ENCODE measurements around the gene MMP14. TPM values are rescaled to one million over a fixed set of nuclear protein-coding genes. Genes with fewer than 3 reads are reported as not detected.
"Not testable (repeated sequence)": the region's sequence is repeated elsewhere in the genome, so short reads cannot be mapped to it uniquely, and the experiment has no call there.

MMP14 gene
- polyA plus RNA-seq, 1 donor = 157 TPM

- no peak for DNase-seq (ENCODE audit: low read depth)
Observed at GRCh38 chr14:22814373-22814772, 22.0 kb upstream of the MMP14 start.

- DNase-seq (ENCODE audit: low read depth) = no peak
Observed at GRCh38 chr14:22814941-22815713, 21.3 kb upstream of the MMP14 start, which contains the start of gene SLC7A7. TSS of gene SLC7A7 (minus strand) at chr14:22815435. CDS start at chr14:22813398, 2,037 bp downstream.

GRCh38 chr14:22819151-22819988, 17.0 kb upstream of the MMP14 start:
- DNase-seq (ENCODE audit: low read depth) = no peak

DNA sequence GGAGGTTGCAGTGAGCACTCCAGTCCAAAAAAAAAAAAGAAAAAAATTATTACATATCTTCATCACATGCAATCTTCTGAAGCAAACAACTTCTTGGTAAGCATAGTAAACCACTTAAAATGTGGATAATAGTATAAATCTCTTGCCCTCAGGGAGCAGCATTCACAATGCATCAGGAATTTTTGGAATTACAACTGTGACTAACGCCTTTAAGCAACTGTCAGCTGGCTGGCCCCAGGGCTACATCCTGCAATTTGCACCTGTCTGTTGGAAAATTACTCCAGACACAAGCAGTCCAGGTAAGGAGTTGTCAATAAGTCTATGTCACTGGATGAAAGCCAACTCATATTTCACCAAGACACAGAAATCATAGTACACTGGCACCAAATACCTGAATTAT, 15.7 kb upstream of the MMP14 start:
- no peak for DNase-seq (ENCODE audit: low read depth)

DNA sequence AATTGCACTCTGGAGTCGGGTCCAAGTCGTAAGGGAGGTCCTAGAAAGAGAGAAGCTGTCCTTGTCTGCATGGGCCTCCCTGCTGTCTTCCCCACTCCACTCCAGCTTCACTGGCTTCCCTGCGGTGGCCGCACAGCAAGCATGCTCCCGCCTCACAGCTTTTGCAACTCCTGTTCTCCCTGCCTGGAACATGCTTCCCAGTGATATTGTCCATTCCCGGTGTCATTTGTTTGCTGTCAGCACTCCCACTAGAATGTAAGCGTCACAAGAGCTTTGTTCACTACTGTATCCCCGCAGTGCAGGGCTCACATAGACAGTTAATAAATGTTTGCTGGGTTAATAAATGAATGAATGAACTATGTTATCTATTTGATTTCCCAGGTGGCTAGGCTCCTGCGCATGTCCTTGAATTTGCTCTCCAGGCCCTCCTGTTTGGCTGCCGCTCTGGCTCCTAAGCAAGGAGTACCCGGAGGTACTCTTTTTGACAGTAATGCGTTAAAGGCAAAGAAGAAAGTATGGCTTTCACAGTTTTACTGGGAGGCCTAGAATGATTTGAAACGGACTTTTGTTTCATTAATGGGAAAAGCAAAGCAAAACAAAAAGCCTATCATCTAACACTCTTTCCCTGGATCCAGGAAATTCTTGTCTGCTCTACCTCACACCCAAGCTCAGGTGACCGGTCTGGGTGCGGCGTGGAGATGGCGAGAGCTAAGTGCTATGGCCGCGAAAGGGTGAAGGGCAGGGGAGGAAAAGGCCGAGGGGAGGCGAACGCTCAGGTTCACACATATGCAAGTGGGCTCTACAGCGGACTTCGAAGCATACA, 15.0 kb upstream of the MMP14 start:
- no peak for DNase-seq (ENCODE audit: low read depth)

DNA sequence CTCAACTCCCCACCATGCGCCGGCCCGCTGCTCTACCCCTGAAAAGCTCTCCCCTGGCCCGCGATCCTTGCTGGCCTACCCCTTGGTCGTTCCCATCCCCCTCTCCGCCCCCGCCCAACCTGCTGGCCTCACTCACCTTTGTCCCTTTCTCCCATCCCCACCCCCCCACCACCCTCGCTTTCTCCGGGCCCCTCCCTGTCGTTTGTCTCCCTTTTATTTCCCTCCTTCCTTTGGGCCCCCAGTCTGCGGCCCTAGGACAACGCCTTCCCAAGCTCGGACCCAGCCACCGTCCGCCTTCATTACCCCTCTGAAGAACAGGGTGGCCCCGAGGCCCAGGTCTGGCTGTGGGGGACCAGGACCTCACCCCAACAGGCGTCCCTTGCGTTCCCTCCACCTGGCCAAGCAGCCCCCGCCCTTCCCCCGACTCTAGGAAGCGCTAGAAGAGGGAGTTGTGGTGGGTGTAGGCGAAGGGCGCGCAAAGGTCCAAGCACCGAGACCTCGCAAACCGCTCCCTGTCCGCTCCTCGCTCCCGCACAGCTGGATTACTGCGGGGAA, 14.3 kb upstream of the MMP14 start:
- DNase-seq (ENCODE audit: low read depth) = no peak

DNA sequence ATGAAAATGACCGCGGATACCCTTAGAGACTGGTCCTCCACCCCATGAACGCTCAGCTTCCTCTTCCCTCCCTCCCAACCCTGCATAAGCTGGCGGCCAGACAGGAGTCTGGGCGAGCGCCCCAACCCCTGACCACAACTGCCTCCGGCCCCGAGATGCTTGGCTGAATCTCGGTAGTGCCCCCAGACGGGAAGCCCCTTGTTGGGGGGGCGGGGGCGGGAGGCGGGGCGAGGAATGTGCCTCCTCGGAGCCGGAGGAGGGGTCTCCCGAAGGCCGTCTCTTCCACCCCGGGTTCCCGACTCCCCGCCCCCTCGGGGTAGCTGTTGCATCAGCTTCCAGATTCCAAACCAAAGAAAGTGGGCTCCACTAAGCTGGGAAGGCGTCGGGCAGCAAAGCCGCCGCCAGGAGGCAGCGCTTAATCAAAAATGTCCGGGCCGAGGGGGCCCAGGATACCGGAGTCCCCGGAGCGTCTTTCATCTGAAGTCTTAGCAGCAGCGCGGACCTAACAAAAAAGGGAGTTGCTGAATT, 13.8 kb upstream of the MMP14 start:
- DNase-seq (ENCODE audit: low read depth) = peak; percentile 76

DNA sequence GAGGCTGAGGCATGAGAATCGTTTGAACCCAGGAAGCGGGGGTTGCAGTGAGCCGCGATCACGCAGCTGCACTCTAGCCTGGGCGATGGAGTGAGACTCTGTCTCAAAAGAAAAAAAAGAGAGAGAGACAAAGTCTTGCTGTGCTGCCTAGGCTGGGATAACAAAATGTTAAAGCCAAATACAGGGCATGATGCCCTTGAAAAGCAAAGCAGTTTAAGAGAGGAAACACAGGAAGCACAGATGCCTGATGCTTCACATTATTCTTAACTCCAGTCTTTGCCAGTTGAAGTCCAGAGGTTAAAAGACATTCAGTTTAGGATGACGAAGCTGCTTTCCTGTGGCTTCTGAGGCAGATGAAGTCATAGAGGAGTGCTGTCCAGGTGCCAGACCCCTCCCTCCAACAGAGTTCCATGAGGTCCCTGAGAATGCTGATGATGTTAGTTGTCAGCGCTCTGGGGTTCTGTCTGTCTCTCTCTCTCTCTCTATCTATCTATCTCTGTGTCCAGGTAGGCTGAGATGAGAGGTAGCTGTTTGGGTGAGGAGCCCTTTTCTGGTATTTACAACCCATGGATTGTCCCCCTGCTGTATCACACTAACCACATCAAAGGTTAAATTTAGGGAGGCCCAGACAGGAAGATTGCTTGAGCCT, 11.6 kb upstream of the MMP14 start:
- no peak for DNase-seq (ENCODE audit: low read depth)

DNA sequence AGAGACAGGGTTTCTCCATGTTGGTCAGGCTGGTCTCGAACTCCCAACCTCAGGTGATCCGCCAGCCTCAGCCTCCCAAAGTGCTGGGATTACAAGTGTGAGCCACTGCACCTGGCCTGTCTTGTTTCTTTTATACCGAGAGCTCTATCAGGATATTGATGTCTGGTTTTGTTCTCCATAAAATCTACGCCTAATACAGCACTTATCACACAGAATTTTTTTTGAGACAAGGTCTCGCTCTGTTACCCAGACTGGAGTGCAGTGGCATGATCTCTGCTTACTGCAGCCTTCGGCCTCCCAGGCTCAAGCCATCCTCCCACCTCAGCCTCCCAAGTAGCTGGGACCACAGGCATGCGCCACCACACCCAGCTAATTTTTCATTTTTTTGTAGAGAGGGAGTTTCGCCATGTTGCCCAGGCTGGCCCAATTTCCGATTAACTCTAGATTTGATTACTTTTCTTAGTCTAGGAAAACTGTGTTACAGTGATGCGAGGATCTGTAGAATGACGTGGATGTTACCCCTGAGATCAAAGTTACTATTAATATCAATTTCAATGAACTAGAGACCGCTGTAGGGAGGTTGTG, 7.2 kb upstream of the MMP14 start:
- not testable (repeated sequence) for DNase-seq (ENCODE audit: low read depth)

DNA sequence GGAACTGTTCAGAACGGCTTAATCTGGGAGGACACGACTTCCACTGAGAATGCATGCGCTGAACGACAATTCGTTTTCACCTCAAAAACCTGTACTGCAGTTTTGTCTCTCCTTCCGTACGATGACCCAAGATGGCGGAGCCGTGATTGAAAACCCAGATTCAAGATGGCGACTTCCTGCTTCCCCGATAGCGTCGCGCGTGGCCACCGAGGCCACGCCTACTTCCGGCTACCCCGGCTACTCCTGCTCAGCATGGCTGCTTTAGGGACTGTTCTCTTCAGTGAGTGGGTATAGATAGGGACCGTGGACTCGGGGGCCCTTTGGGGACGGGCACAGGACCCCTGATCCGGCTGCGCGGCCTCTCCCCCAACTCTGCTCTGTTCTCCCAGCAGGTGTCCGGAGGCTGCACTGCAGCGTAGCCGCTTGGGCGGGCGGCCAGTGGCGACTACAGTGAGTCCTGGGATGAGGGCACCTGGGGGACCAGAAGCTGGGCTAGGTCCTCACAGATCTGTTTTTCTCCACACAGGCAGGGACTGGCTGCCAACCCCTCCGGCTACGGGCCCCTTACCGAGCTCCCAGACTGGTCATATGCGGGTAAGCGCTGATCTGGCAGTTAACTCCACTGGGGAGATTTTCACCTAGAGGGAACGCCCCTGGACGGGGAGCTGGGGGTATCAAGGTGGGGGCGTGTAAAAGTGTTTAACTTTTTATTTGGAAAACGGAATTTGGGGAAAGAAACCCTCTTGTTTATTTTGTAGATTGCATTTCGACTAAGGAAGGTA, 6.5 kb upstream of the MMP14 start, which contains the start of gene MRPL52:
Gene MRPL52, plus strand, starts transcription at position 227 of the 782 bp plus-strand sequence. Its CDS starts 26 bp downstream, at position 253.
- DNase-seq (ENCODE audit: low read depth) = peak; percentile 95

GRCh38 chr14:22830443-22831010, 5.9 kb upstream of the MMP14 start:
- DNase-seq (ENCODE audit: low read depth) = no peak

GRCh38 chr14:22835505-22835904, 880 bp upstream of the MMP14 start:
- no peak for DNase-seq (ENCODE audit: low read depth)

- DNase-seq (ENCODE audit: low read depth) = no peak
Observed at GRCh38 chr14:22837114-22837749, 847 bp downstream of the MMP14 start.

- DNase-seq (ENCODE audit: low read depth) = no peak
Observed at GRCh38 chr14:22837750-22838538, 1.6 kb downstream of the MMP14 start.

DNA sequence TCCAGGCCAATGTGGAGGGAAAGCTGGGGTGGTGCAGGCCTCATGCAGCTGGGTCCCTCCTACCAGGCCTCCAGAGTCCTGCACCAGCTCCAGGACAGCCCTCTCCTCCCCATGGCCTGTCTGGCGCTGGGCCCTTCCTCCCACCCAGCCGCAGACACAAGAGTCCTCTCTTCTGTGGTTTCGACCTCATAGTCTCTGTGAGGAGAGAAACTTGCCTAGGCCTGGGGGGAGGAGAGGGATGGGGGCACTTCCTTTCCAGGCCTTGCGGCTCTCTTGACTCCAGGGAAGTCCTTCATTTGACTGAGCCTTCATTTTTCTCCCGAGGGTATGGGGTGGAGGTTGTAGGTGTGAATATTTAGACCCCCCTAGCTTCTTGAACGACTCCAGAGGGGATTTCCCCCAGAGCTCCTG, 2.3 kb downstream of the MMP14 start:
- no peak for DNase-seq (ENCODE audit: low read depth)

GRCh38 chr14:22839159-22839779, 2.9 kb downstream of the MMP14 start:
- no peak for DNase-seq (ENCODE audit: low read depth)

DNA sequence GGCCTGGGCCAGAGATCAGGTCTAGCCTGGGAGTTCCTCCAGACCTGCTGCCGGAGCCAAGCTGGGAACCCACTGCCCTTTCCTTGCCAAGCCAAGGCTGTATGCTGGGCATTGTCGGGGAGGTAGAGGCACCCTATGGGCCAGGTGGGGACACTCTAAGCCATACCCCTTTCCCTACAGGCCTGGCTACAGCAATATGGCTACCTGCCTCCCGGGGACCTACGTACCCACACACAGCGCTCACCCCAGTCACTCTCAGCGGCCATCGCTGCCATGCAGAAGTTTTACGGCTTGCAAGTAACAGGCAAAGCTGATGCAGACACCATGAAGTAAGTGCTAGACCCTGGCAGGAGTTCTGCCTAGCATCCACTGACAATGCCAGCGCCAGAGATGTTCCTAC, 4.9 kb downstream of the MMP14 start:
- no peak for DNase-seq (ENCODE audit: low read depth)

All from forelimb muscle (tissue), 1 donor.